Memory B cell (primary cell): ENCODE measurements around the gene ULK4.
"Not testable (repeated sequence)": the region's sequence is repeated elsewhere in the genome, so short reads cannot be mapped to it uniquely, and the experiment has no call there.

Source experiments
- ATAC-seq: fragments of 150-1000 bp; cut with Tn5 transposase; 2 replicates; pipeline ENCODE4 v1.10.0; 2021; ENCODE audit warnings: low read depth, mild to moderate bottlenecking, moderate library complexity
- DNase-seq, 2 donors: peaks; one replicate each; pipeline ENCODE4 v3.0.0; 2022; ENCODE audit warnings: low spot score in 2 of 2
- H3K27ac Mint-ChIP-seq: one replicate; pipeline ENCODE4 v1.8.0; 2022; ENCODE audit warnings: mild to moderate bottlenecking, moderate library complexity, mixed read lengths
- H3K27me3 Mint-ChIP-seq: one replicate; pipeline ENCODE4 v1.8.0; 2022; ENCODE audit warnings: mixed read lengths
- H3K36me3 Mint-ChIP-seq: one replicate; pipeline ENCODE4 v1.8.0; 2022; ENCODE audit warnings: mild to moderate bottlenecking, mixed read lengths
- H3K4me1 Mint-ChIP-seq: one replicate; pipeline ENCODE4 v1.8.0; 2022; ENCODE audit warnings: mixed read lengths
- H3K4me3 Mint-ChIP-seq: one replicate; pipeline ENCODE4 v1.8.0; 2022; ENCODE audit warnings: mild to moderate bottlenecking, moderate library complexity, mixed read lengths
- H3K9me3 Mint-ChIP-seq: one replicate; pipeline ENCODE4 v1.8.0; 2022; ENCODE audit warnings: mixed read lengths

The ULK4 gene

DNA sequence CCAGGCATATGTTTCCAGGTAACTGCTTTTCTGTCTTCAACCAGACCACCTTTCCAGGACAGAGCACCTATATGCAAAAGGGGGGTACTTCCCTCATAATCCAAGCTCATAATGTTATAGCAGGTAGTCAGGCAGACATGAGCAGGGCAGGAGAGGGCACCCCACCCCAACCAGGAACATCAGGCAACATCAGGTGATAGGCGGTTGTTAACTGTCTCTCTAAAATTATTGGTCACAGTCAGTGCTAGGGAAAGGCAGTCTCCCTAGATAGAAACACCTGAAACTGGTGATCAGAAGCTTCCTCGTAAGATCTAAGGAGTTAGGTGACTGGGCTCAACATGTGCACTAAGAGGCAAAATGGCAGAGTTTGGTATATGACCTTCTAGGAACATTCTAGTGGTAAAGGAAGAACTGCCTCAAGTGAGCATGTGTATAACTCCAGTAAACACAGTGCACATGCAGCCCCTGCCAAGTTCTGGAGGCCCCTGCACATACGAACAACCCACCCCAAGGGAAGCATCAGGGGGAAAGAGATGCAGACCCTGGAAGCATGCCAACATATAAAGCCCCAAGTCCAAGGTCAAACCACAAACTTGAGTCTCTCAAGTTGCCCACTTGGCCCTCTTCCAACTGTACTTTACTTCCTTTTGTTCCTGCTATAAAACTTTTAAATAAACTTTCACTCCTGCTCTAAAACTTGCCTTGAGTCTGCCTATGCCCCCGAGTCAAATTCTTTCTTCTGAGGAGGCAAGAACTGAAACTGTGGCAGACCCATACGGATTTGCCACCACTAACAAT, 270.9 kb downstream of the ULK4 start:
- no peak overlapping the region for H3K4me3 Mint-ChIP-seq
- DNase-seq (no peak), ATAC-seq (no peak)
- H3K27ac Mint-ChIP-seq = no peak overlapping the region
- H3K27me3 Mint-ChIP-seq = no peaks in the 10 kb centered on the region
- peaks cover 3% of the 10 kb centered on the region for H3K9me3 Mint-ChIP-seq
- H3K36me3 Mint-ChIP-seq = peaks cover 9% of the 10 kb centered on the region
- no peaks in the 10 kb centered on the region for H3K4me1 Mint-ChIP-seq

DNA sequence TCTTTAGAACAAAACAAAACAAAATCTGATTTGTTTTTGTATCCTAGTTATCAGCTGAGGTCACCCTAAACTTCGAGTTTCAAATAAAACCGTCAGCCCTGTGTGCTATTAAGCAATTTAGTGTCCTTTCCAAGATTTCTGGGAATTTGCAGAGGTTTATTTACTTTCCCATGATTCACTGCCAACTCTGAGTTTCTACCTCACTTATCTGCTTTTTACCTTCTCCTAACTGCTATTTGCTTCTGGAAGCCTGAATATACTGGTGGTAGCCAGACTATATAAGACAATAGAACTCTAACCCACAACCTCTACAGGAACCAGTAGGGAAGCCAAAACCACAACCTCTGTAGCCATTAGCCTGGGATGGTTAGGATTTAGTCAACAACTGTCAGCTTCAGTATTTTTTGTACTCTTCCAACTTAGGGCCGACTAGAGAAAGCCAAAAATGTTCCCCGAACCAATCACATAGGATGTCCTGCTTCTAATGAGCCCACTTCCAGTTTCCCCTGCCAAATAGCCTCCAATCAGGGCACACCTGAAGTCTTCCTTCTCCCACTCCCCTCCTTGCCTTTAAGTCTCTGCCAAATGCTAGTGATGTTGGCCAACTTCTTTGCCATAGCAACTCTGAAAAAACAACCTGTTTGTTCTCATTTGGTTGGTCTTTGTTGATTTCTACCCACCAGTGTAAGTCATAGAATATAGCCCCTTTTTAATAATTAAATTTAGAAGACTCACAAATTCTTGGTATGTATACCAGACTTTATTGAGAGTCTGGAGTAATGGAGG, 273.1 kb downstream of the ULK4 start:
- Mint-ChIP-seq H3K36me3 (peaks cover 9% of the 10 kb centered on the region), H3K27ac (no peak overlapping the region), H3K27me3 (no peaks in the 10 kb centered on the region), H3K4me3 (no peak overlapping the region), H3K9me3 (peaks cover 3% of the 10 kb centered on the region), H3K4me1 (no peaks in the 10 kb centered on the region)
- DNase-seq (no peak), ATAC-seq (no peak)

DNA sequence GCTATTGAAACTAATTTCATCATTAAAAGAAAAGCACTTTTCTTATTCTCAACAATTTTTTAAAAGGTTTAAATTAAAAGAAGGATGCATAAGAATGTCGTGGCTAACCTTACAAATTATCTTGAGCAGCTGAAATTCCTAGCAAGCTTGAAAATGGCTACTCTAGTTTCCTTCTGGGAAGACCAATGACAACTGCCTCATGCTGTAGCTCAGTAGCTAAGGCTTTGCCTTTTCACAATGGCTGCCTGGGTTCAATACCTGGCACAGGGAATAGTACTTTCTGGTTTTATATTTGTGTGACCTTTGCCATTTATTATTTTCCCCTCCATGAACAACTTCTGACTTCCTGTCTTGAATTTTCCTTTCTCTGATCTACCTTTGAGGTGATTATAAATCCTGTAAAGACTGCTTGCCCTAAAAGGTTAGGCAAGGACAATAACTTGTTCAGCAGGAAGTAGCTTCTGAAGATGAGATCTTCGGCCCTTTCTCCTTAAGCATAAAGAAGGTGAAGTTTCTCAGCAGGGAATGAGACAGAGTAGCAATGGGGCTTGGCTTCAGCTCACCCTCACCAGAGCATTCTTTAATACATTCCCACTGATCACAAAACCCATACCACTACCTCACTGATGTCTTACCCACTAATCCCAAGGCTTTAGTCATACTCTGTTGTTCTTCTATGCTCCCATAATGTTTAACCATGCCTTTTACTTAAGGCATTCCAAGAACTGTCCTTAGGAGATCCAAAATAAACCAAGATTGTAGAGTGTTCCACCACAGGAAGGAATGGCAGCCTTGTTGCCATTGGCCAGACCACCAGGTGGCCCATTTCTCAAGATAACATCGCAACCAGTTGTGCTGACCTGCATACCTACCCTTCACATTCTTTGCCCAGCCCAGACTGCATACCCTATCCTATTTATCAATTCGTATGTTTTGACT, 276.8 kb downstream of the ULK4 start:
- Mint-ChIP-seq H3K4me1 (no peaks in the 10 kb centered on the region), H3K27ac (no peak overlapping the region), H3K36me3 (peaks cover 16% of the 10 kb centered on the region), H3K27me3 (no peaks in the 10 kb centered on the region), H3K9me3 (no peaks in the 10 kb centered on the region), H3K4me3 (no peak overlapping the region)
- ATAC-seq (no peak), DNase-seq (no peak)

DNA sequence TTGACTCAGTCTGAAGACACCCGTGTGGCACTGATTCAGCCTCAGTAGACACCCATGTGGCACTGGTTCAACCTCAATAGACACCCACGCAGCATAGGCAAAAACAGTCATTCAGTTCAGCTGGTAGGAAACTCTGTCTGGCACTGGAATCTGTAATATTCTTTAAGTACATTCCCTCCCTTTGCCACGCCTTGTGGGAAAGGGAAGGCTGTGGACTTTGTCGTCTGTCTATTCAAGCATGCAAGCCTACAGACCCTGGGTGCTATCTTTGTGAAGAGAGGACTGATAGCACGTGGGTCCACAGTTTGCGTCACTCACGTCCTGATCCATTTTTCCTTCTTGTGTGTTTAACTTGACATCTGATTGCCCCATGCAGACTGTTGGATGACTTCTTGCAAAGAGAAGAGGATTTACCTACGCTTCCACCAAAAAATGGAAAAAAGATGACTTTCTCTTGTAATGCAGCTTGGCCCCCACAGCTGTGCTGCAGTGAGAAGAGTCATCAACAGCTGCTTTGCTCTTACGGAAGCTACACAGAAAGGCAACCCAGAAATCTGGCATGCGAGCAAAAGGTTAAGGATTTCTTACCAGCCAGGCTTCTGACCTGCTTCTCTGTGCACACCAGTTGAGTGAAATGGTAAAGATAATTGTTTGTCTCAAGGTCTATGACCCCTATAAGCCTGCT, 278.1 kb downstream of the ULK4 start:
- ATAC-seq = no peak
- no peak overlapping the region for H3K4me3 Mint-ChIP-seq
- no peak overlapping the region for H3K27ac Mint-ChIP-seq
- H3K36me3 Mint-ChIP-seq = peaks cover 16% of the 10 kb centered on the region
- no peak for DNase-seq
- no peaks in the 10 kb centered on the region for H3K9me3 Mint-ChIP-seq
- no peaks in the 10 kb centered on the region for H3K27me3 Mint-ChIP-seq
- no peaks in the 10 kb centered on the region for H3K4me1 Mint-ChIP-seq

DNA sequence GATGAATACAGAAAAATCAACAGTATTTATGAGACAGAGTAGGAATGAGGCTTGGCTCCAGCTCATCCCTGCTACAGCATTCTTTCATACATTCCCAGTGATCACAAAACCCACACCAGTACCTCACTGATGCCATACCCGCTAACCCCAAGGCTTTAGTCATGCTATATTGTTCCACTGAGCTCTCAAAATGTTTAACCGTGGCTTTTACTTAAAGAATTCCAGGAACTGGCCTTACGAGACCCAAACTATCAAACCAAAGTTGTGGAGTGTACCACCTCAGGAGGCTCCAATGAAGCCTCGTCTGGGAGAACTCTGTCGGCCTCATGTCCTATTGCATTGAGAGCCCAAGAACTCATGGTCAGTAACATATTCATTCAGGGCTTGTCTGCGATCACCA, 278.9 kb downstream of the ULK4 start:
- no peak overlapping the region for H3K27ac Mint-ChIP-seq
- no peak overlapping the region for H3K4me3 Mint-ChIP-seq
- ATAC-seq = no peak
- no peaks in the 10 kb centered on the region for H3K9me3 Mint-ChIP-seq
- no peaks in the 10 kb centered on the region for H3K4me1 Mint-ChIP-seq
- H3K27me3 Mint-ChIP-seq = no peaks in the 10 kb centered on the region
- no peak for DNase-seq
- peaks cover 17% of the 10 kb centered on the region for H3K36me3 Mint-ChIP-seq

DNA sequence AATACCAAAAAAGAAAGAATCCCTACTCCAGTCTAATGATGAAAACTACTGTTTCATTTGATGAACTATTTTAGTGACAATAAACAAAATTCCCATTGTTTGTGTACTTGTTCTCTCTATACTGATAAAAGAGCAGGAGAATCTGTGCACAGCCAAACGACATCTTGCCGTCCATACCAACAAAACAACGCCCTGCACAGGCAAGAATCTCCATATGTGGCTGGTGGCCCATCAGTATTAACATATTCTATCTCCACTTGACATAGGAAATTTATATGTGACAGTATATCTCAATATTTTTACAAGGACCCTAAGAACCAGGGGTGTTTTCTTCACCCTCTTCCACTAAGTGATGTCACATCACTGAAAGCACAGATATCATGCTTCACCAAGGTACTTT, 279.5 kb downstream of the ULK4 start:
- DNase-seq = no peak
- Mint-ChIP-seq H3K36me3 (peaks cover 17% of the 10 kb centered on the region), H3K4me3 (no peak overlapping the region), H3K9me3 (no peaks in the 10 kb centered on the region), H3K27me3 (no peaks in the 10 kb centered on the region), H3K27ac (no peak overlapping the region), H3K4me1 (no peaks in the 10 kb centered on the region)
- no peak for ATAC-seq

DNA sequence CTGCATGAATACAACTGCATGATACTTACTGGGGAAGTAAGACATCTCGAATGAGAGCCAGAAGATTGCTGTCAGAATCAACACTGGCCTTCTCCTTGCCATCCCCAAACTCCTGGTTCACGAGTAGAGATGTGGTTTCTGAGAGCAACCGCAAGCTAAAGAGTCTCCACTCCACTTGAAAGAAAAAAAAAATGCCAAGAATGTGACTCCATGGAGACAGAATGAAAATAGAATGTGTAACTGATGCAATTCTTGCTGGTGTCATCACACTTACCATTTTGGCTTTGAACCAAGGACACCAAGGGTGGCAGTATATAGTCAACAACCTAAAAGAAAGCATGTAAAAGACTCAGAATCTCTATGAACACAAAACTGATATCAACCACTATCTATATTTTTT, 280.4 kb downstream of the ULK4 start:
- Mint-ChIP-seq H3K4me3 (no peak overlapping the region), H3K27me3 (no peaks in the 10 kb centered on the region), H3K27ac (no peak overlapping the region), H3K9me3 (no peaks in the 10 kb centered on the region), H3K4me1 (no peaks in the 10 kb centered on the region), H3K36me3 (peaks cover 17% of the 10 kb centered on the region)
- ATAC-seq = no peak
- no peak for DNase-seq

DNA sequence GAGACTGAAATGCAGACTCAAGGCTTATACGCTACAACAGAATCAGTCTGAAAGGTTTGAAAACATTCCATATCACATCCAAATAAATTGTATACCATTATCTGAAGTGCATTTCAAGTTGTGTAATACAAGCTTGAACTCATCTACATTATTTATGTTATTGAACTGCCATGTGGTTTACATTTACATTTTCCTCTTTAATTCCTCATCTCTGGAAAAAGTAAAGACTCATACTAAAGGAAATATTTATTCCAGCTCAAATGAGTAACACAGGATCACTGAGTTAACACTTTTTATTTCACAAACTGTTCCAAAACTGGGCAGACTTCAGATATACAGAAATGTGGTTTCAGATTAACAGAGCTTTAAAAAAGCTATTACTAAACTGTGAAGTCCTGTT, 282.5 kb downstream of the ULK4 start:
- H3K9me3 Mint-ChIP-seq = no peaks in the 10 kb centered on the region
- DNase-seq (no peak), ATAC-seq (no peak)
- H3K4me1 Mint-ChIP-seq = no peaks in the 10 kb centered on the region
- no peaks in the 10 kb centered on the region for H3K27me3 Mint-ChIP-seq
- peaks cover 15% of the 10 kb centered on the region for H3K36me3 Mint-ChIP-seq
- H3K4me3 Mint-ChIP-seq = no peak overlapping the region
- no peak overlapping the region for H3K27ac Mint-ChIP-seq

DNA sequence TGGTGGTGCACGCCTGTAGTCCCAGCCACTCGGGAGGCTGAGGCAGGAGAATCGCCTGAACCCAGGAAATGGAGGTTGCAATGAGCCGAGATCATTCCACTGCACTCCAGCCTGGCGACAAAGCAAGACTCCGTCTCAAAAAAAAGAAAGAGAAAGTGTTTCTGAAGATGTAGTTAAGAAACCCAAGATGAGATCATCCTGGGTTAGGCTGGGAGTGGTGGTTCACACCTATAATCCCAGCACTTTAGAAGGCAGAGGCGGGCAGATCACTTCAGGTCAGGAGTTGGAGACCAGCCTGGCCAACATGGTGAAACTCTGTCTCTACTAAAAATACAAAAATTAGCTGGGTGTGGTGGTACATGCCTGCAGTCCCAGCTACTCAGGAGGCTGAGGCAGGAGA, 286.8 kb downstream of the ULK4 start:
- H3K27ac Mint-ChIP-seq, H3K4me3 Mint-ChIP-seq: not testable (repeated sequence)

DNA sequence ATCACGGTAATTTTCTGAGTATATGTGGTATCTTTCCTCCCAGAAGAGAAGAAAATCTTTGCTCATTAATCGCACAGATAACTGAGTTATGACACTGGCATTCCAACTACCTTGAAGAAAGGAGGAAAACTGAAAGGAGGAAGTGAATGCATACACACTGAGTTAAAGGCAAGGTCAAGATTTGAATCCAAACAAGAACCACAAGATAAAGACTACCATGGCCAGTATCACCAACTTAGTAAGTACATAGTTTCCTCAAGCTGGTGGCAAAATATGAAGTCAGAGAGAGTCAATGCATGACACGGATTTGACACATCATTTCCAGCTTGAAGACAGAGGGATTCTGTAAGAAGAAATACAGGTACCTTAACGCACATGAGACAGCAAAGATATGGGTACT, 287.5 kb downstream of the ULK4 start:
- peaks cover 20% of the 10 kb centered on the region for H3K36me3 Mint-ChIP-seq
- no peak for DNase-seq
- H3K9me3 Mint-ChIP-seq = peaks cover 6% of the 10 kb centered on the region
- no peak for ATAC-seq
- H3K4me1 Mint-ChIP-seq = no peaks in the 10 kb centered on the region
- no peak overlapping the region for H3K27ac Mint-ChIP-seq
- no peak overlapping the region for H3K4me3 Mint-ChIP-seq
- H3K27me3 Mint-ChIP-seq = no peaks in the 10 kb centered on the region

More for the DNA sequence above, 286.8 kb downstream of the ULK4 start:
- not testable (repeated sequence) for ATAC-seq, H3K9me3 Mint-ChIP-seq, H3K27me3 Mint-ChIP-seq, H3K4me1 Mint-ChIP-seq, DNase-seq
- peaks cover 16% of the 10 kb centered on the region for H3K36me3 Mint-ChIP-seq

DNA sequence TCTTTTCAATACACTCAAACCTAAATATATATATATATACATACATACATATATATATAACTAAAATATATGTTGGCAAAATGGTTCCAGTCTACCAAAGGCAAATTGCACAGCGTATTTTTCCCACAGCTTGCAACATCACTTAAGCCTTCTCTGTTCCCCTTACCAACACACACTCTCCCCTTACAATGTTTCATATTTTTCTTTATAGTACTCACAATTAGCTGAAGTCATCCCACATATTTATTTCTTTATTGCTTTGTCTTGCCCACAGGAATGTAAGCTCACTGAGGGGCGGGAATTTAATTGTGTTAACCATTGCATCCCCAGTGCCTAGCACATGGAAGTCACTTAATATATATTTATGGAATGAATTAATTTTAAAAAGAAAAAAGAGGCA, 288.3 kb downstream of the ULK4 start:
- peaks cover 6% of the 10 kb centered on the region for H3K9me3 Mint-ChIP-seq
- H3K36me3 Mint-ChIP-seq = peaks cover 22% of the 10 kb centered on the region
- no peak for ATAC-seq
- DNase-seq = no peak
- H3K4me1 Mint-ChIP-seq = no peaks in the 10 kb centered on the region
- no peaks in the 10 kb centered on the region for H3K27me3 Mint-ChIP-seq
- H3K27ac Mint-ChIP-seq = no peak overlapping the region
- no peak overlapping the region for H3K4me3 Mint-ChIP-seq

DNA sequence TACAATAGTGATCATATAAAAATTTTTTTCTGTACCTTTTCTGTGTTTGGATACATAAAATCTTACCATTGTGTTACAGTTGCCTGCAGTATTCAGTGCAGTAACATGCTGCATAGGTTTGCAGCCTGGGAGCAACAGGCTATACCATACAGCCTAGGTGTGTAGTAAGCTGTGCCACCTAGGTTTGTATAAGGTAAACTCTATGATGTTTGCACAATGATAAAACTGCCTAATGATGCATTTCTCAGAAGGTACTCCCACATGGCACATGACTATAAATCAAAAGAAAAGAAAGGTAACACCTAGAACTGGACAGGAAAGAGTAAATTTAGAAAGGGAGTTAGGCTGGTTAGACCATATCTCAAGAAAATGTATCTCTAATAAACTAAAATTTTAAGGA, 293.5 kb downstream of the ULK4 start:
- no peaks in the 10 kb centered on the region for H3K27me3 Mint-ChIP-seq
- H3K4me1 Mint-ChIP-seq = no peaks in the 10 kb centered on the region
- no peak overlapping the region for H3K4me3 Mint-ChIP-seq
- peaks cover 11% of the 10 kb centered on the region for H3K9me3 Mint-ChIP-seq
- no peak overlapping the region for H3K27ac Mint-ChIP-seq
- ATAC-seq (no peak), DNase-seq (no peak)
- H3K36me3 Mint-ChIP-seq = peaks cover 44% of the 10 kb centered on the region

DNA sequence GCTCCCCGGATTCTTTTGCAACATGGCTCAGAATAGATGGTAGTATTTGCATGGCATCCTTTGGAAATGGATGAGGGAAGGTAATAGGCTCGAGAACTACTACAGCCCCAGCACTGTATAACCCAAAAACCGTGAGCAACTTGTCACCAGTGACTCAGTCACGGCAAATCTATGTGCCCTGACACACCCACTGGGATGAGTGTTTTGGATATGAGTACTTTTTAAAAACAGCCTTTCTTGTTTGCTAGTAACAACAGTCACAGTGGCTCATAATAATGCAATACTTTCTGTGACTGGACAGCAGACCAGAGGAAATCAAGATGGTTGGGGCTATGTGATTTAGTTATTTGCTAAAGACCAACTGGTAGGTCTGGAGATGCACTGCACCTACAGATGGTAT, 299.6 kb downstream of the ULK4 start:
- Mint-ChIP-seq H3K27me3 (no peaks in the 10 kb centered on the region), H3K4me1 (no peaks in the 10 kb centered on the region), H3K4me3 (no peak overlapping the region), H3K36me3 (peaks cover 40% of the 10 kb centered on the region), H3K9me3 (peaks cover 3% of the 10 kb centered on the region), H3K27ac (no peak overlapping the region)
- no peak for DNase-seq
- ATAC-seq = no peak
